Endodermal cell (in vitro differentiated cells): ENCODE measurements around the gene COL23A1. TPM values are rescaled to one million over a fixed set of nuclear protein-coding genes. Genes with fewer than 3 reads are reported as not detected.

ENCODE experiments used
- DNase-seq: peaks from one replicate; pipeline ENCODE4 v3.0.0-alpha.2; 2017
- H3K27ac ChIP-seq: 2 replicates; pipeline ENCODE4 v1.5.1; 2013; ENCODE audit warnings: mild to moderate bottlenecking, low read depth, low read length, moderate library complexity
- H3K27me3 ChIP-seq: 2 replicates; pipeline ENCODE4 v1.6.1; 2013; ENCODE audit warnings: mild to moderate bottlenecking, low read length, moderate library complexity; ENCODE audit not compliant: insufficient read depth, control insufficient read depth, poor library complexity, severe bottlenecking
- H3K36me3 ChIP-seq: 2 replicates; pipeline ENCODE4 v1.7.0; 2013; ENCODE audit warnings: mild to moderate bottlenecking, low read length, moderate library complexity; ENCODE audit not compliant: control insufficient read depth, insufficient read depth
- H3K4me1 ChIP-seq: one replicate; pipeline ENCODE4 v1.7.0; 2013; ENCODE audit warnings: low read length; ENCODE audit not compliant: control insufficient read depth, insufficient read depth
- H3K4me3 ChIP-seq: 2 replicates; pipeline ENCODE4 v1.5.1; 2013; ENCODE audit warnings: mild to moderate bottlenecking, low read length, moderate library complexity
- H3K9ac ChIP-seq: 2 replicates; pipeline ENCODE4 v1.6.1; 2013; ENCODE audit warnings: mild to moderate bottlenecking, low read length, moderate library complexity; ENCODE audit not compliant: poor library complexity, severe bottlenecking; ENCODE audit errors: extremely low read depth
- H3K9me3 ChIP-seq: 2 replicates; pipeline ENCODE4 v1.6.1; 2013; ENCODE audit warnings: mild to moderate bottlenecking, low read length, moderate library complexity; ENCODE audit not compliant: control insufficient read depth
- H3K27ac Mint-ChIP-seq: 2 replicates; pipeline ENCODE4 v1.8.0; 2020; ENCODE audit warnings: mixed read lengths
- H3K27me3 Mint-ChIP-seq: 2 replicates; pipeline ENCODE4 v1.8.0; 2021; ENCODE audit warnings: mild to moderate bottlenecking, mixed read lengths; ENCODE audit not compliant: insufficient read depth
- H3K36me3 Mint-ChIP-seq: 2 replicates; pipeline ENCODE4 v1.8.0; 2020; ENCODE audit warnings: low read depth, mixed read lengths
- H3K4me1 Mint-ChIP-seq: 2 replicates; pipeline ENCODE4 v1.8.0; 2020; ENCODE audit warnings: mixed read lengths
- H3K4me3 Mint-ChIP-seq: 2 replicates; pipeline ENCODE4 v1.8.0; 2020; ENCODE audit warnings: mild to moderate bottlenecking, moderate library complexity, mixed read lengths
- H3K9me3 Mint-ChIP-seq: 2 replicates; pipeline ENCODE4 v1.8.0; 2020; ENCODE audit warnings: mild to moderate bottlenecking, mixed read lengths
- CTCF ChIP-seq: fragments of 200-600 bp; sonication (generic); conservative IDR thresholded peaks from 2 replicates; pipeline ENCODE4 v1.5.0; 2021; ENCODE audit warnings: antibody characterized with exemption, mild to moderate bottlenecking
- WGBS, 2 experiments: methylation state at CpG; one replicate each; pipeline versions ENCODE4 v1.1.5 to v1.1.7; 2013; ENCODE audit warnings: missing lambda C conversion rate in 2 of 2, mixed read lengths in 1 of 2; ENCODE audit not compliant: insufficient coverage in 1 of 2, insufficient read length in 1 of 2; 5-methylcytosine and 5-hydroxymethylcytosine counted together
- total RNA-seq, 2 donors: library from RNA; stranded (reverse); fragmentation: NEBNext Ultra II Directional in 1 of 2; extraction: Animal tissue kit (Norgen Biotek cat#: 25700) in 1 of 2; gene quantifications; 2 replicates in 1 of 2; 3 replicates in 1 of 2; pipeline ENCODE4 v1.2.1, GENCODE V29; 2021

The COL23A1 gene
- total RNA-seq, 2 donors from 2014 or later, result 50.2 to 71.3 TPM

DNA sequence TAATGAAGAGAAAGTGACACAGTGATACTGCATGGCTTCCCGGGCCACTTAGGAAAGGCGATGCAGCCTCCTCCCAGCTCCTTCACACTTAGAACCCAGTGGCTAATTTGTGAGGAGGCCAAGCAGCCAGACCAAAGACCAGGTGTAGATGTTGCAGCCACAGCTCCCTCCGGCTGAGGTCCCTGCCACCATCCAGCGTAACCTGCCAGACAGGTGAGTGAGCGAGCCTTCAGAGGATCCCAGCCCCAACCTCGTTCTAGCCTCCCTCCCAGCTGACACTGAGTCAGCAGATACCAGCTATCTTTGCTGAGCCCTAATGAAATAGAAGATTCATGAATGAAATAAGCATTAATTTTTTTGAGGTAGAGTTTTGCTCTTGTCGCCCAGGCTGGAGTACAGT, 59.7 kb downstream of the COL23A1 start:
- Histone ChIP-seq H3K36me3 (no peaks in the 10 kb centered on the region), H3K9me3 (no peaks in the 10 kb centered on the region), H3K4me1 (peaks cover 16% of the 10 kb centered on the region), H3K27ac (no peak overlapping the region), H3K9ac (no peak overlapping the region), H3K4me3 (no peak overlapping the region), H3K27me3 (no peaks in the 10 kb centered on the region)
- TF ChIP-seq CTCF, result no peak
- Mint-ChIP-seq H3K27ac (no peak overlapping the region), H3K36me3 (peaks cover 2% of the 10 kb centered on the region), H3K4me3 (no peak overlapping the region), H3K27me3 (no peaks in the 10 kb centered on the region), H3K9me3 (no peaks in the 10 kb centered on the region), H3K4me1 (peaks cover 36% of the 10 kb centered on the region)
- no peak for DNase-seq
- 90 to 96% methylated on average over 4 to 7 of the region's 7 CpGs for WGBS, 2 experiments

DNA sequence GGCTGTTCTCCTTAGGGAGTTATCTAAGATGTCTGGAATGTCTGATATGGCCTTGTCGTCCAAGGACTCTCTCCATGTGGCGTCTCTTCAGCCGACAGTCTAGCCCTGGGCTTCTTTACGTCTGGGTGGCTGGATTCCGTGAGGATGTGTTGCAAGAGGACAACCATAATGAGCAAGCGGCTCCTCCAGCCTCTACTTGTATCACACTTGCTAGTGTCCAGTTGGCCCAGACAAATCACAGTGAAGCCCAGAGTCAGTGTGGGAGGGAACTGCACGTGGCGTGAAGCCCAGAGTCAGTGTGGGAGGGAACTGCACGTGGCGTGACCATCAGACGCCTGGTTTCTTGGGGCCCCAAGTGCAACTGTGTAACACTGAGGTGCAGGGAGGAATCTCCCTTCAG, 61.1 kb downstream of the COL23A1 start:
- WGBS, 2 experiments, result 90 to 94% methylated on average over 11 of the region's 11 CpGs
- H3K27me3 ChIP-seq, result no peaks in the 10 kb centered on the region
- H3K4me3 ChIP-seq, result no peak overlapping the region
- no peak overlapping the region for H3K9ac ChIP-seq
- H3K9me3 Mint-ChIP-seq, result no peaks in the 10 kb centered on the region
- no peaks in the 10 kb centered on the region for H3K27me3 Mint-ChIP-seq
- H3K27ac ChIP-seq, result no peak overlapping the region
- no peak overlapping the region for H3K4me3 Mint-ChIP-seq
- H3K4me1 Mint-ChIP-seq, result peaks cover 32% of the 10 kb centered on the region
- H3K4me1 ChIP-seq, result peaks cover 13% of the 10 kb centered on the region
- no peaks in the 10 kb centered on the region for H3K36me3 ChIP-seq
- no peaks in the 10 kb centered on the region for H3K9me3 ChIP-seq
- H3K27ac Mint-ChIP-seq, result no peak overlapping the region
- DNase-seq, result no peak
- H3K36me3 Mint-ChIP-seq, result peaks cover 2% of the 10 kb centered on the region
- TF ChIP-seq CTCF, result no peak

- TF ChIP-seq CTCF, result no peak
- no peaks in the 10 kb centered on the region for H3K36me3 ChIP-seq
- no peaks in the 10 kb centered on the region for H3K27me3 ChIP-seq
- no peaks in the 10 kb centered on the region for H3K9me3 Mint-ChIP-seq
- peaks cover 13% of the 10 kb centered on the region for H3K4me1 ChIP-seq
- H3K27me3 Mint-ChIP-seq, result no peaks in the 10 kb centered on the region
- DNase-seq, result no peak
- H3K4me1 Mint-ChIP-seq, result peaks cover 28% of the 10 kb centered on the region
- H3K9ac ChIP-seq, result no peak overlapping the region
- no peak overlapping the region for H3K4me3 ChIP-seq
- no peak overlapping the region for H3K4me3 Mint-ChIP-seq
- H3K27ac ChIP-seq, result no peak overlapping the region
- H3K36me3 Mint-ChIP-seq, result peaks cover 12% of the 10 kb centered on the region
- peak overlapping the region; percentile 35 for H3K27ac Mint-ChIP-seq
- 91 to 97% methylated on average over 13 to 18 of the region's 18 CpGs for WGBS, 2 experiments
- no peaks in the 10 kb centered on the region for H3K9me3 ChIP-seq
These were observed 62.5 kb downstream of the COL23A1 start for GRCh38 chr5:178527458-178528307.
